ENCODE results near the gene CCDC82.

Gene CCDC82

GRCh38 chr11:96328395-96329010 is 61.2 kb downstream of the CCDC82 start:
- DNase-seq = no peak

GRCh38 chr11:96326959-96327358 is 62.8 kb downstream of the CCDC82 start:
- no peak for DNase-seq

GRCh38 chr11:96324912-96325311 is 64.8 kb downstream of the CCDC82 start:
- DNase-seq = no peak

GRCh38 chr11:96323642-96323985 is 66.1 kb downstream of the CCDC82 start:
- DNase-seq = no peak

- no peak for DNase-seq
Observed at GRCh38 chr11:96322775-96323641, 66.7 kb downstream of the CCDC82 start.

GRCh38 chr11:96321091-96321490 is 68.6 kb downstream of the CCDC82 start:
- DNase-seq = no peak

- DNase-seq = no peak
Observed at GRCh38 chr11:96319898-96320656, 69.6 kb downstream of the CCDC82 start.

- DNase-seq = no peak
Observed at GRCh38 chr11:96318850-96319249, 70.9 kb downstream of the CCDC82 start.

GRCh38 chr11:96318399-96318798 is 71.3 kb downstream of the CCDC82 start:
- no peak for DNase-seq

- DNase-seq = no peak
Observed at GRCh38 chr11:96317985-96318384, 71.7 kb downstream of the CCDC82 start.

GRCh38 chr11:96317571-96317970 is 72.1 kb downstream of the CCDC82 start:
- no peak for DNase-seq

GRCh38 chr11:96316869-96317268 is 72.8 kb downstream of the CCDC82 start:
- DNase-seq = no peak

- DNase-seq = no peak
Observed at GRCh38 chr11:96315476-96315875, 74.2 kb downstream of the CCDC82 start.

GRCh38 chr11:96314326-96315020 is 75.2 kb downstream of the CCDC82 start:
- DNase-seq = no peak

GRCh38 chr11:96313163-96313562 is 76.5 kb downstream of the CCDC82 start:
- DNase-seq = no peak

- no peak for DNase-seq
Observed at GRCh38 chr11:96311120-96311568, 78.6 kb downstream of the CCDC82 start.

GRCh38 chr11:96310236-96310635 is 79.5 kb downstream of the CCDC82 start:
- DNase-seq = no peak

- no peak for DNase-seq
Observed at GRCh38 chr11:96309643-96310017, 80.1 kb downstream of the CCDC82 start.

- no peak for DNase-seq
Observed at GRCh38 chr11:96309016-96309642, 80.6 kb downstream of the CCDC82 start.

GRCh38 chr11:96307776-96308140 is 82.0 kb downstream of the CCDC82 start:
- no peak for DNase-seq

- DNase-seq = no peak
Observed at GRCh38 chr11:96306933-96307775, 82.6 kb downstream of the CCDC82 start.

GRCh38 chr11:96306600-96306932 is 83.1 kb downstream of the CCDC82 start:
- DNase-seq = no peak

Measured in activated T-cell treated with anti-CD3 and anti-CD28 coated beads, Interleukin-2, amount 50 U/mL, for 48 hours (primary cell).